ENCODE results near the gene ZNF486.
"Not testable (repeated sequence)": the region's sequence is repeated elsewhere in the genome, so short reads cannot be mapped to it uniquely, and the experiment has no call there.

The ZNF486 gene

DNA sequence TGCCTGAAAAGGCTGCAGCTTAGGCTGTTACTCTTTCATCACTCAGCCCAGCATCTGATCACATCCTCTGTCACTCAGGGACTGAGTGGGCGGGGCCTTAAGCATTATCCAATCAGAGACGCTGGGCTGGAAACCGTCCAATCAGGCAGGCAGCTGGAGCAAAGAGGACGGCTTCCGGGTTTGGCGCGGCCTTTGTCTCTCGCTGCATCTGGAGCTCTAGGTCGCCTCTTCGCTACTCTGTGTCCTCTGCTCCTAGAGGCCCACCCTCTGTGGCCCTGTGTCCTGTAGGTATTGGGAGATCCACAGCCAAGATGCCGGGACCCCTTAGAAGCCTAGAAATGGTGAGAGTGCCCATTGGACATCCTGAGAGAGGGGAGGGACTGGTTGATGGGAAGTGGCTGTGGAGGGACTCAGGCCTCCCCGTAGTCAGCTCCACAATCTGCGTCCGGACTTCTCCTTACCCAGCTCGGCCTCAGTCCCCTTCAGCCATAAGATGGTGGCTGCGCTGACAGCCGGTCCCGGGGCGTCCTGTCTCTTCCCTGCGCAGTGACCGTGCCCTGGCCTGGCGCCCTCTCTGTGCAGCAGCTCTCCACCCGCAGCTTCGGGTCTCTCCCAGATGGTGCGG, at the start of gene ZNF486:
Gene ZNF486, plus strand, starts transcription at position 195 of the 625 bp plus-strand sequence. Its CDS starts 117 bp downstream, at position 312.
- DNase-seq, result peak; percentile 66

DNA sequence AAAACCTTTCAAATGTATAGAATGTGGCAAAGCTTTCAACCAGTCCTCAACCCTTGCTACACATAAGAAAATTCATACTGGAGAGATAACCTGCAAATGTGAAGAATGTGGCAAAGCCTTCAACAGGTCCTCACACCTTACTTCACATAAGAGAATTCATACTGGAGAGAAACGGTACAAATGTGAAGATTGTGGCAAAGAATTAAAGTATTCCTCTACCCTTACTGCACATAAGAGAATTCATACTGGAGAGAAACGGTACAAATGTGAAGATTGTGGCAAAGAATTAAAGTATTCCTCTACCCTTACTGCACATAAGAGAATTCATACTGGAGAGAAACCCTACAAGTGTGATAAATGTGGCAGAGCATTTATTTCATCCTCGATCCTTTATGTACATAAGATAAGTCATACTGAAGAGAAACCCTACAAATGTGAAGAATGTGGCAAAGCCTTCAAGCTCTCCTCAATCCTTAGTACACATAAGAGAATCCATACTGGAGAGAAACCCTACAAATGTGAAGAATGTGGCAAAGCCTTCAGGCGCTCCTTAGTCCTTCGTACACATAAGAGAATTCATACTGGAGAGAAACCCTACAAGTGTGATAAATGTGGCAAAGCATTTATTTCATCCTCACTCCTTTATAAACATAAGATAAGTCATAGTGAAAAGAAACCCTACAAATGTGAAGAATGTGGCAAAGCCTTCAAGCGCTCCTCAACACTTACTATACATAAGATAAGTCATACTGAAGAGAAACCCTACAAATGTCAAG, 48.8 kb upstream of the ZNF486 start:
- not testable (repeated sequence) for DNase-seq

DNA sequence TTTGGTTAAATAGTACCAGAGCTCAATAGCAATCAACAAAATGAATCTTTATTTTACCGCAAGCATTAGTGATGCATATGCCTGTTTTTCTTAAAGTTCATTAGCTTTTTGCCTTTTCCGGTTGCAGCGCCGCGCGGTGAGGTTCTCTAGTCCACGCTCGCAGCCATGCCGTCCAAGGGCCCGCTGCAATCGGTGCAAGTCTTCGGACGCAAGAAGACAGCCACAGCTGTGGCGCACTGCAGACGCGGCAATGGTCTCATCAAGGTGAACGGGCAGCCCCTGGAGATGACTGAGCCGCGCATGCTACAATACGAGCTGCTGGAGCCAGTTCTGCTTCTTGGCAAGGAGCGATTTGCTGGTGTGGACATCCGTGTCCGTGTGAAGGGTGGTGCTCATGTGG, 42.1 kb upstream of the ZNF486 start:
- no peak for DNase-seq

DNA sequence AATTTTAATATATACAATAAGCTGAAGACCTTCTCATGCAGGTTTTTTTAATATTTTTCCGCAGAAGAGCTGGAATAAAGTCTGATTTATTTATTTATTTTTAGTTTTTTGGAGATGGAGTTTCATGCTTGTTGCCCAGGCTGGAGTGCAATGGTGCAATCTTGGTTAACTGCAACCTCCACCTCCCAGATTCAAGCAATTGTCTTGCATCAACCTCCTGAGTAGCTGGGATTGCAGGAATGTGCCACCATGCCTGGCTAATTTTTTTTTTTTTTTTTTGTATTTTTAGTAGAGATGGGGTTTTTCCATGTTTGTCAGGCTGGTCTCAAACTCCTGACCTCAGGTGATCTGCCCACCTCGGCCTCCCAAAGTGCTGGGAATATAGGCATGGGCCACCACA, 34.1 kb upstream of the ZNF486 start:
- not testable (repeated sequence) for DNase-seq

DNA sequence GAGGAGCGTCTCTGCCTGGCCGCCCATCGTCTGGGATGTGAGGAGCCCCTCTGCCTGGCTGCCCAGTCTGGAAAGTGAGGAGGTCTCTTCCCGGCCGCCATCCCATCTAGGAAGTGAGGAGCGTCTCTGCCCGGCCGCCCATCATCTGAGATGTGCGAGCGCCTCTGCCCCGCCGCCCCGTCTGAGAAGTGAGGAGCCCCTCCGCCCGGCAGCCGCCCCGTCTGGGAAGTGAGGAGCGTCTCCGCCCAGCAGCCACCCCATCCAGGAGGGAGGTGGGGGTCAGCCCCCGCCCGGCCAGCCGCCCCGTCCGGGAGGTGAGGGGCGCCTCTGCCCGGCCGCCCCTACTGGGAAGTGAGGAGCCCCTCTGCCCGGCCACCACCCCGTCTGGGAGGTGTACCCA, 29.3 kb upstream of the ZNF486 start:
- DNase-seq, result not testable (repeated sequence)

DNA sequence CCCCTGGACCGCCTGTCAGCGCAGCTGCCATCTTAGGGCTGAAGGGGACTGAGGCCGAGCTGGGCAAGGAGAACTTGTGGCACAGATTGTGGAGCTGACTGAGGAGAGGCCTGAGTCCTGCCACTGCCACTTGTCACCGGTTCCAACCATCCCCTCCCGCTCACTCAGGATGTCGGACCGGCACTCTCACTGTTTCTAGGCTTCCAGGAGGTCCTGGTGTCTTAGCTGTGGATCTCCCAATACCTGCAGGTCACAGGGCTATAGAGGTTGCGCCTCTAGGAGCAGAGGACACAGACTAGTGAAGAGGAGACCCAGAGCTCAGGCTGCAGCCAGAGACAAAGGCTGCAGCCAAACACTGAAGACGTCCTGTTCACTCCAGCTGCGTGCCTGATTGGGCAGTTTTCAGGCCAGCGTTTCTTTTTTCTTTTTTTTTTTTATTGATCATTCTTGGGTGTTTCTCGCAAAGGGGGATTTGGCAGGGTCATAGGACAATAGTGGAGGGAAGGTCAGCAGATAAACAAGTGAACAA, 15.3 kb upstream of the ZNF486 start:
- no peak for DNase-seq

DNA sequence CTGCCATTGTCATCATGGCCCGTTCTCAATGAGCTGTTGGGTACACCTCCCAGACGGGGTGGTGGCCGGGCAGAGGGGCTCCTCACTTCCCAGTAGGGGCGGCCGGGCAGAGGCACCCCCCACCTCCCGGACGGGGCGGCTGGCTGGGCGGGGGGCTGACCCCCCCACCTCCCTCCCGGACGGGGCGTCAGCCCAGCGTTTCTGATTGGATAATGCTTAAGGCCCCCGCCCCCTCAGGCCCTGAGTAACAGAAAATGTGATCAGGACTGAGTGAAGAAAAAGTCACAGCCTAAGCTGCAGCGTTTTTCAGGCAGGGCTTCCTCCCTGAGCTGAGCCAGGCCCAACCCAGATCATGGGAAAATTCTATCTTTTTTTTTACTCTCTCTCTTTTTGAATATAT, 14.5 kb upstream of the ZNF486 start:
- not testable (repeated sequence) for DNase-seq

DNA sequence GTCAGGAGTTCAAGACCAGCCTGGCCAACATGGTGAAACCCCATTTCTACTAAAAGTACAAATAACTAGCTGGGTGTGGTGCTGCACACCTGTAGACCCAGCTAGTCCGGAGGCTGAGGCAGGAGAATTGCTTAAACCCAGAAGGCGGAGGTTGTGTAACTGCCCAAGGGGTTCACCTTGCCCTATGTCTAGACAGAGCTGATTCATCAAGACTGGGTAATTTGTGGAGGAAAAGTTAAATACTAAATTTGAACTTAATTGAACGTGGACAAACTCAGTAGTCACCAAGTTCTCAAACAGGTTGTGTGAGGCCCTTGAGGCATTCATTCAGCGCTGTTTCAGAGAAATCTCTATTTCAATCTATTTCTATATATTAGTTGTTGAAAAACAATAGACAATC, 13.7 kb upstream of the ZNF486 start:
- DNase-seq, result no peak

DNA sequence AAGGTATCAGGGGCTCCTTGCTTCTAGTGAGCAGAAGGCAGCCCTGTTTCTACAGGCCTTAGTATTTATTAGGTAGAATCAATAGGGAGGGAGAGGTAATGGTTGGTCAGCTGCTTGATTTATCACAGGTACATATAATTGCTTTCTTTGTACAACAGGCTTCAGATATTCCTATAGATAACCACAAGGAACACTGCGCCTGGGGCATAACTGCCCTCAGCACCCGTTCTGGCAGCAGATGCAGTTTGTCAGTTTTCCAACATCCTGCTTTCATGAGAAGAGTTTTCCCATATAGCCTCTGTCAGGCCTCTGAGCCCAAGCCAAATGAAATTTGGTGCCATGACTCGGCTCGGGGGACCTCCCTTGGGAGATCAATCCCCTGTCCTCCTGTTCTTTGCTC, 12.4 kb upstream of the ZNF486 start:
- no peak for DNase-seq

DNA sequence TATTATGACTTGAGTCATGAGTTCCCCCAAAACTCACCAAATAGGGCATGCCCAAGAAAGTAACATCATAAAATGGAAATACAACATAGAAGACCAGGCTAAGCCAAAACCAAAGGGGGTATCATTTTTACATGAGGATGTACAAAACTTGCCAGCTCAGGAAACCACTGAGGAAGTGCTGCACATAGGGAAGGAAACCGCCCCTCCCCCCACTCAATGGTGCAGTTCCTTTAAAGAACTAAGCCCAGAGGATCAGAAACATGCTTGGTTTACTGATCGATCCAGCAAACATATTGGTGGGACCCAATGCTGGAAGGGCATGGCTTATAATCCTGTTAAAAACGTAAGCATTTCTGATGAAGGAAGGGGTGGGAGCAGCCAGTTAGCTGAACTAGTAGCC, 4.2 kb upstream of the ZNF486 start:
- no peak for DNase-seq

DNA sequence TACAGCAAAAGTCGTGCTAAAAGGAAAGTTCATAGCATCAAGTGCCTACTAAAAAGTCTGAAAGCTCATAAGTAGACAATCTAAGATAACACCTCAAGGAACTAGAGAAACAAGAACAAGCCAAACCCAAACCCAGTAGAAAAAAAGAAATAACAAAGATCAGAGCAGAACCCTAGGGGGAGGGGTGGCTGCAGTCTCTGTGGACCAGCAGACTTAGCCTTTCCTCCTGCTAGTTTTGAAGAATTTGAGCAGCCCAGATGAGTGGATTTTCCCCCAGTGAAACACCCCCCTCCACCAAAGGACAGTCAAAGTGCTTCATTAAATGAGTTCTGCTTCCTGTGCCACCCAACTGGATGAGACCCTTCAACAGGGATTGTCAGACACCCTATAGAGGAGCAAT, 2.6 kb upstream of the ZNF486 start:
- DNase-seq, result no peak

DNA sequence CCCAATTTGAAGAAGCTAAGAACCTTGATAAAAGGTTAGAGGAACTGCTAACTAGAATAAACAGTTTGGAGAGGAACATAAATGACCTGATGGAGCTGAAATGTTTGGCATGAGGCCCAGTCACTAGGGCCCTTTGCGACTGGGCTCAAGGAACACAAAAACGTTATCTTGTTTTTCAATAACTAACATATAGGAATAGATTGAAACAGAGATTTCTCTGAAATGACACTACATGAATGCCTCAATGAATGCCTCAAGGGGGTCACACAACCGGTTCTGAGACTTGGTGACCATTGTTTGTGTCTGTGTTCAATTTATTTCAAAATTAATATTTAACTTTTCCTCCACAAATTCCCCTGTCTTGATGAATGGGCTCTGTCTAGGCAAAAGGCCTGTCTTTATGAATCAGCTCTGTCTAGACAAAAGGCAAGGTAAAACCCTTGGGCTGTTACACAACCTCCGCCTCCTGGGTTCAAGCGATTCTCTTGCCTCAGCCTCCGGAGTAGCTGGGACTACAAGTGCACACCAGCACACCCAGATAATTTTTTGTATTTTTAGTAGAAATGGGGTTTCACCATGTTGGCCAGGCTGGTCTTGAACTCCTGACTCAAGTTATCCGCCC, 932 bp upstream of the ZNF486 start:
- DNase-seq, result no peak

DNA sequence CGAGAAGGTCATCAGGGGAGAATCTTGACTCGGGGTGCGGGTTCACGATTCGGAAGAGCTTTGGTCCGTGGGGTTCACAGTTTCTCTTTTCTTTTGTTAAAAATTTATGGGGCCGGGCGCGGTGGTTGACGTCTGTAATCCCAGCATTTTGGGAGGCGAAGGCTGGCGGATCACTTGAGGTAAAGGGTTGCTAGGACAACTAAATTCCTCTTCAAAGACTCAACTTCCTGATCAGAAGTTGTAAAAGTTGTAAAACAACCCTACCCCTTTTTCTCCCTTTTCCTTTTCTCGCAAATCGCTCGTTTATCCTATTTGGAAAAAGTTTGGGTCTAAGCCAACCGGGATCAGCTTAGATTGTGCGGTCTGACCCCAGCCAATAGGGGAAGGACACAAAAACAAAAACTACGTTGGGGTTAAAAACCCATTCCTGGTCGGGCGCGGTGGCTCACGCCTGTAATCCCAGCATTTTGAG, 673 bp downstream of the ZNF486 start:
- no peak for DNase-seq

DNA sequence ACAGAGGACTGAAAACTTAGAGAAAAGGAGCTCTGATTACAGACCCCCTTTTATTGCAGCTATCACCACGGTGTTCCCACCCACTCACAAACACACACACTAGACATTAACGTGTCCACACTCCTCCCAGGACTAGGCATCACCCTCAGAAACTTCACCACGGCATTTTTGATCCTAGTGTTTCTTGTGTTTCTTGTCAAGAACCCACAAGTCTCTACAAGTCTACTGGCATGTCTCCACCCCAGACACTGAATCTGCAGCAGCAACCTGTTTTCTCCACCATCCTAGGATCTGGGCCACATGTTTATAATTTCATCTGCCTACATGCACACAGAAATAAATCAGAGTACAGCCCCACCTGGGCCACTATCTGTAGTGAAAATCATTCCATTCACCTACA, 4.3 kb downstream of the ZNF486 start:
- no peak for DNase-seq

DNA sequence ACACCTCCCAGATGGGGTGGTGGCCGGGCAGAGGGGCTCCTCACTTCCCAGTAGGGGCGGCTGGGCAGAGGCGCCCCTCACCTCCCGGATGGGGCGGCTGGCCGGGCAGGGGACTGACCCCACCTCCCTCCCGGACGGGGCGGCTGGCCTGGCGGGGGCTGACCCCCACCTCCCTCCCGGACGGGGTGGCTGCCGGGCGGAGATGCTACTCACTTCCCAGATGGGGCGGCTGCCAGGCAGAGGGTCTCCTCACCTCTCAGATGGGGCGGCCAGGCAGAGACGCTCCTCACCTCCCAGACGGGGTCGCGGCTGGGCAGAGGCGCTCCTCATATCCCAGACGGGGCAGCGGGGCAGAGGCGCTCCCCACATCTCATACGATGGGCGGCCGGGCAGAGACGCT, 8.8 kb downstream of the ZNF486 start:
- DNase-seq, result not testable (repeated sequence)

DNA sequence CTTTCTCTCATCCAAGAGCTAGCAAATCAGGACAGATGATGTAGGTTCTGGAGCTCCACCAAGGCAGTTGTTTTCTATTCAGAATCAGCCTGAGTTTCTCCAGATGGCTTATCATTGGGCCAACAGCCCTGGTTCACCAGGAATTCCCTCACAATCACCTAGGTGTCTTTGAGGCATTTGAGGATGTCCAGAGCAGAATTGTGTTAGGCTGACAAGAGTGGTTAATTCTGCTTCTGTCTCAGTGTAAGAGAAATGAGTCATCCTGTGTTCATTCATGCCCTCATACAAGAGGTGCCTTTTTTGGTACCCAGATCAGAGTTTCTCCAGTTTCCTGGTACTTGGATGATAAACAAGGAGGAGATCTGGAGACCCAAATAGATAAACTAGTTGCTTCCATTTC, 12.9 kb downstream of the ZNF486 start:
- not testable (repeated sequence) for DNase-seq

DNA sequence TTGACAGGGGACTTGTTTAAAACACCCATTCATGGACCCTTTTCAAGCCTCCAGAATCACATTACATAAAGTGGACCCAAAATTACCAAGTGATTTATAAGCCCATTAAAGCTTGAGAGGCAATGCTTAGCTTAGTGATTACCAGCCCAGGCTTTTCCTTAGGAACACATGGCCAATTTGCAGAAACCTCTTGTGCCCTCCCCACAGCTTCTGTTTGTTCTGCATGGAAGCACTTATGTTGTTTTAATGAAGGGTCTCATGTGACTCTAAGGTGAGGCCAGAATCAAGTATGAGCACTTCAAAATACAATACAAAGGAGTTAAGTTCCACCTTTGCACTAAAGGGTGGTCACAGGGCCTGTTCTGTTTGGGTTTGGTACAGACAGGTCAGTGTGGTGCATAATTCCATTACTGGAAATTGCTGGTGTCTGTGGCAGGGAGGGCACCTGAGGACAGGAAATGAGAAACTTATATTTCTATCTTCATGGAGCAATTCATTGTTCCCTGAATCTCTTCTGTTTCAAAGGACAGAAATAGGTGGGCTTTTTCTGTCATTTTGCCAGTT, 15.3 kb downstream of the ZNF486 start:
- DNase-seq, result no peak

DNA sequence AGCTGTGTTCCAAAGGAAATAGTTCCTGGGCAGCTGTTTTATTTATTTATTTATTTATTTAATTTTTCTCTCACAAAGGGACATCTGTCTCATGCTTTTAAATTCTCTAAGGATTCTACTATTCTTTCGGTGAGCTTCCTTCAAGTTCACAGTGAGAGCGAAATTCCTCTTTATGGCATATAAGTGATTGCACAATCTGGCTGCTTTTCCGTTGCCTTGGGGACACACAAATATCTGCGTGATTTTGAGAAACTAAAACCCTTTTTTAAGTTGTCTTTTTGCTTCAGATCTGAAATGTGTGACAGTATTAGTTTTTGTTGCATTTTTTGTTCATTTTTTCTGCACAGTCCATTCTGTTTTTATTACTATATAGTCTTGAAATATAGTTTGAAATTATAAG, 19.2 kb downstream of the ZNF486 start:
- no peak for DNase-seq

DNA sequence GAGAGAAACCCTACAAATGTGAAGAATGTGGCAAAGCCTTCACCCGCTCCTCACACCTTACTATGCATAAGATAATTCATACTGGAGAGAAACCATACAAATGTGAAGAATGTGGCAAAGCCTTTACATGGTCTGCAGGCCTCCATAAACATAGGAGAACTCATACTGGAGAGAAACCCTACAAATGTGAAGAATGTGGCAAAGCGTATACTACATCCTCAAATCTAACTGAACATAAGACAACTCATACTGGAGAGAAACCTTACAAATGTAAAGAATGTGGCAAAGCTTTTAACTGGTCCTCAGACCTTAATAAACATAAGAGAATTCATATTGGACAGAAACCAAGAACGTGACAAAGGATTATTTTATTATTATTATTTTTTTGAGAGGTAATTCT, 30.7 kb downstream of the ZNF486 start:
- no peak for DNase-seq

DNA sequence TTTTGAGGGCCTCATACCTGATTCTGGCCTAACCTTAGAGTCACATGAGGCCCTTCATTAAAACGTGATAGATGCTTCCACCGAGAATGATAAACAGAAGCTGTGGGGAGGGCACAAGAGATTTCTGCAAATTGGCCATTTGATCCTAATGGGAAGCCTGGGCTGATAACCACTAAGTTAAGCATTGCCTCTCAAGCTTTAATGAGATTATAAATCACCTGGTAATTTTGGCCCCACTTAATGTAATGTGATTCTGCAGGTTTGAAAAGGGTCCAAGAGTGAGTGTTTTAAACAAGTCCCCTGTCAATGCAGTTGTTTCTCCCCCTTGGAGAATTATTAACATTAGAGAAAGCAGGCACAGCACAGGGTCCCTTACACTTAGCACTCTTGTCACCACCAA, 42.0 kb downstream of the ZNF486 start:
- DNase-seq, result no peak

DNA sequence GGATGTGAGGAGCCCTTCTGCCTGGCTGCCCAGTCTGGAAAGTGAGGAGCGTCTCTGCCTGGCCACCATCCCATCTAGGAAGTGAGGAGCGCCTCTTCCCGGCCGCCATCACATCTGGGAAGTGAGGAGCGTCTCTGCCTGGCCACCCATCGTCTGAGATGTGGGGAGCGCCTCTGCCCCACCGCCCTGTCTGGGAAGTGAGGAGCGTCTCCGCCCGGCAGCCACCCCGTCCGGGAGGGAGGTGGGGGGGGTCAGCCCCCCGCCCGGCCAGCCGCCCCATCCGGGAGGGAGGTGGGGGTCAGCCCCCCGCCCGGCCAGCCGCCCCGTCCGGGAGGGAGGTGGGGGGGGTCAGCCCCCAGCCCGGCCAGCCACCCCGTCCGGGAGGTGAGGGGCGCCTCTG, 47.4 kb downstream of the ZNF486 start:
- not testable (repeated sequence) for DNase-seq

DNA sequence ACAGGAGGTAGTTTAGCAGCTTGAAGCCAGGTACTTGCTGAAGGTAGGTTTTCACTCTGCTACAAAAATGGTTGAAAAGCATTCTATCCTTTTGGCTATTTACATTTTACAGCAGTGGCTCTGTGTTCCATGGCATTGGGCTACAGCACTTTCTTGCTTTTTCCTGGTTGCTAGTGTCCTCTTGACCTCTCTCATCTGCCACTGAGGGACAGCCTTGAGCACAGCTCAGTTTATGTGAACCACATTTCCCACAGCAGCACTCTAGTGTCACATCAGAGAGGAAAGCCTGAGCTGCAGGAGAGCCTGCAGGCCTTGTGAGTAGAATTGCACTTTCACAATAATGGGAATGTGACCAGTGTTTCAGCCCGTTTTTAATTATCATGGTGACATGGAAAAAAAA, 54.6 kb downstream of the ZNF486 start:
- not testable (repeated sequence) for DNase-seq

DNA sequence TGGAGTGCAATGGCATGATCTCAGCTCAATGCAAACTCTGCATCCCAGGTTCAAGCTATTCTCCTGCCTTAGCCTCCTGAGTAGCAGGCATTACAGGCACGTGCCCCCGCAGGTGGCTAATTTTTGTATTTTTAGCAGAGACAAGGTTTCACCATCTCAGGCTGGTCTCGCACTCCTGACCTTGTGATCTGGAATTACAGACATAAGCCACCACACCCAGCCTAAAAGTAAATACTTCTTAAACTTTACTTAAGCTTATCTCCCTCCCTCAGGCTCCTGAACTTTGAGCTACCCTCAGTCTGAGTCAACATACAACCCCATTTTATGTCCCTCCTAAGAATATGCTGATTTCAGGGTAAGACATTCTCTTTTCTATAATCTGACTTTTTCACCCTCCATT, 66.1 kb downstream of the ZNF486 start:
- no peak for DNase-seq

DNA sequence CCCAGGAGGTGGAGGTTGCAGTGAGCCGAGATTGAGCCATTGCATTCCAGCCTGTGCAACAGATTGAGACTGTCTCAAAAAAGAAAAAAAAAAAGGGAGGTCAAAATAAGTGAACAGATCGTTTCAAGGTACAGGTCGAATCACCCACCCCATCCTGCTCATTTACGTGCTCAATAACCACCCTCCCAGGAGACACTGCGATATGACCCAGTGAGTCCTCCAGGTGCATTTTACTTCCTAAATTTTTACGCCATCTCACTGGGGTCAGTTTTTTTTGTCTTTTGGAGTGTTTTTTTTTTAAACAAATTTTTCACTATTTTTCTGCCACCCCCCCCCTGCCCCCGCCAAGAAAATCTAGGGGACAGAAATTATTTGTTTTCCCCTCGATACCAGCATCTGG, 68.1 kb downstream of the ZNF486 start:
- no peak for DNase-seq
